Right lobe of liver (tissue), 6 donors: Measurements from ENCODE around the gene ARHGEF19. TPM values are rescaled to one million over a fixed set of nuclear protein-coding genes. Genes with fewer than 3 reads are reported as not detected.
"Not testable (repeated sequence)": the region's sequence is repeated elsewhere in the genome, so short reads cannot be mapped to it uniquely, and the experiment has no call there.

Source experiments
- ATAC-seq, 4 donors: fragments of 200-7000 bp; cut with Tn5 transposase; one replicate each; pipeline ENCODE4 v1.9.1; 2020; ENCODE audit warnings: mild to moderate bottlenecking in 4 of 4, moderate library complexity in 4 of 4
- DNase-seq, 3 donors: peaks; one replicate each; pipeline ENCODE4 v3.0.0-alpha.2; 2020
- H3K27ac ChIP-seq, 3 donors: fragments of 200-600 bp; one replicate each; pipeline ENCODE4 v1.8.0; 2022
- H3K27me3 ChIP-seq, 2 donors: fragments of 200-600 bp; one replicate each; pipeline ENCODE4 v1.8.0; 2022
- H3K36me3 ChIP-seq, 4 donors: fragments of 200-600 bp; sonication (generic) in 1 of 4; one replicate each; pipeline versions ENCODE4 v1.5.1 to v1.8.0; 2017 to 2022; ENCODE audit warnings: control low read depth in 1 of 4
- H3K4me1 ChIP-seq, 4 donors: fragments of 200-600 bp; sonication (generic) in 1 of 4; one replicate each; pipeline versions ENCODE4 v1.5.1 to v1.8.0; 2017 to 2022; ENCODE audit warnings: control low read depth in 1 of 4
- H3K4me3 ChIP-seq, 3 donors: fragments of 200-600 bp; one replicate each; pipeline ENCODE4 v1.8.0; 2022
- H3K9me3 ChIP-seq, 4 donors: fragments of 200-600 bp; sonication (generic) in 1 of 4; one replicate each; pipeline versions ENCODE4 v1.5.1 to v1.8.0; 2017 to 2022; ENCODE audit warnings: control low read depth in 1 of 4
- POLR2A ChIP-seq: fragments of 450-650 bp; IDR thresholded peaks from one replicate; pipeline ENCODE4 v1.6.1; 2017; ENCODE audit warnings: antibody characterized with exemption, mild to moderate bottlenecking
- WGBS: methylation state at CpG from one replicate; pipeline ENCODE4 v1.1.6; 2018; ENCODE audit warnings: low coverage, low lambda C conversion rate; ENCODE audit not compliant: insufficient coverage; ENCODE audit errors: missing lambda C conversion rate; 5-methylcytosine and 5-hydroxymethylcytosine counted together
- intact Hi-C, 2 donors: fragments of 100-400 bp; cut with DNase I; formaldehyde crosslinking; loops; one replicate each; pipeline versions ENCODE4 v1.11.2 to v1.14.1; 2022
- total RNA-seq, 6 experiments: library from RNA; depleted of rRNA in 2 of 6; stranded (reverse); fragments of >200 nt in 2 of 6; fragmentation: NEBNext Ultra II Directional in 3 of 6; extraction: Animal tissue kit (Norgen Biotek cat#: 25700) in 3 of 6; gene quantifications; one replicate each; pipeline versions ENCODE4 v1.1.0 to v1.2.4, GENCODE V29; 2016 to 2023
- TF ChIP-seq, protein P1 (sequence below), 4 donors: fragments of 200-600 bp in 3 of 4; fragments of 450-650 bp in 1 of 4; IDR thresholded peaks; one replicate each; pipeline versions ENCODE4 v1.5.1 to v1.8.0; 2016 to 2022; ENCODE audit warnings: antibody characterized with exemption in 4 of 4, mild to moderate bottlenecking in 2 of 4
- donor health status: DM: no; HTN: yes; CAD: no.
- donor health status: DM: no; HTN: no; CAD: no.
- donor health status: DM: no; HTN: no; CAD: no.
- donor health status: DM: no; HTN: yes; CAD: no.
- donor health status: DM: no; HTN: yes; CAD: no.

Gene ARHGEF19
- total RNA-seq, 6 experiments from 2014 or later: 0.31 to 2.8 (median 1.5) TPM

DNA sequence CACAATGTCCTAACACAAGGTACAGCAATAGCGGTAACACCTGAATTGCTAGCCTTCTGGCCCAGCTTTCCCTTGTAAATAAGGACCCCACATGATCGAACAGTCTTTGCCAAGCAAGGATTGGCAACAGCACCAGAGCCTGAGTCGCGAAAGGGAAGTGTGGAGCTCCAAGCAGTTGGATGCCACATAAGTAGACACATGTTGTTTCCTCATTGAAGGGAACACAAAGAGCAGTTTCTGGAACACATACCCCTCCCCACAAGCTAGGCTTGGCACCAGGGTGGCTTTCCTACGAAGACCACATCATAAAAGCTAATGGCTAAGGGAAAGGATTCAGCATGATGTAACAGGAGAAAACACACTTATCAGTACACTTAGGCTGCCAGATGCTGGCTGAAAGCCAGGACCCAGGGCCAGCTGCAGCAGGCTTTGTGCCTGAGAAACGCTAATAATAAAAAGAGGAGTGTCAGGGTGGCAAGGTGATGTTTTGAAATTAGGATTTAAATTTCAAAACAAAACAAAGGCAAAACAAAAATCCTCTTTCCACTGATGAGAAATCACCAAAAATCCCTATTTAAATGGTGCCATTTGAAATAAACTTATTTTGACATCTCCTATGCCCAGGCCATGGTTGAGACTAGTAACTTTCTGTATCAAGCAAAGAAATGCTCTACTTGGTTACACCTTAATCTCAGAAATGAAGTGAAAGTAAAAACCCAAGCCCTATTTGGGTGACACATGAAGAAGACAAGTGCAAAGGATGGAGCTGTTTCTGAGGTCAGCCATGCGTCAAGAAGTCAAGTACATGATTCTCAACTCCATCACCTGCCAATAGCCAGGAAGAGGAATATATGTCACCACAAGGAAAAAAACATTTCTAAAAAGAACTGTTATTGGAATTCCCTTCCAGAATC lies 36.4 kb upstream of the ARHGEF19 start:
- TF ChIP-seq POLR2A: no peak
- TF ChIP-seq, protein P1, sequence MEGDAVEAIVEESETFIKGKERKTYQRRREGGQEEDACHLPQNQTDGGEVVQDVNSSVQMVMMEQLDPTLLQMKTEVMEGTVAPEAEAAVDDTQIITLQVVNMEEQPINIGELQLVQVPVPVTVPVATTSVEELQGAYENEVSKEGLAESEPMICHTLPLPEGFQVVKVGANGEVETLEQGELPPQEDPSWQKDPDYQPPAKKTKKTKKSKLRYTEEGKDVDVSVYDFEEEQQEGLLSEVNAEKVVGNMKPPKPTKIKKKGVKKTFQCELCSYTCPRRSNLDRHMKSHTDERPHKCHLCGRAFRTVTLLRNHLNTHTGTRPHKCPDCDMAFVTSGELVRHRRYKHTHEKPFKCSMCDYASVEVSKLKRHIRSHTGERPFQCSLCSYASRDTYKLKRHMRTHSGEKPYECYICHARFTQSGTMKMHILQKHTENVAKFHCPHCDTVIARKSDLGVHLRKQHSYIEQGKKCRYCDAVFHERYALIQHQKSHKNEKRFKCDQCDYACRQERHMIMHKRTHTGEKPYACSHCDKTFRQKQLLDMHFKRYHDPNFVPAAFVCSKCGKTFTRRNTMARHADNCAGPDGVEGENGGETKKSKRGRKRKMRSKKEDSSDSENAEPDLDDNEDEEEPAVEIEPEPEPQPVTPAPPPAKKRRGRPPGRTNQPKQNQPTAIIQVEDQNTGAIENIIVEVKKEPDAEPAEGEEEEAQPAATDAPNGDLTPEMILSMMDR (IDR thresholded peaks at IDR 0.05): no peak
- peaks cover 0 to 40% (median 12%) of the 10 kb centered on the region in 4 donors for H3K4me1 ChIP-seq
- no peak overlapping the region for H3K4me3 ChIP-seq
- intact Hi-C loops: loop anchor here in 1 of 2 donors (10.0 kb wide), 1 partner anchor 174 kb away; the partner anchor contains the start of gene FAM131C
- DNase-seq (peak; percentile 87 to 91 (median 91)), ATAC-seq (peak; percentile 71 to 79 (median 74))
- H3K27ac ChIP-seq: peak overlapping the region in 2 of 3 donors; percentile 75 to 77
- no peaks in the 10 kb centered on the region for H3K27me3 ChIP-seq
- H3K9me3 ChIP-seq: no peaks in the 10 kb centered on the region
- H3K36me3 ChIP-seq: peaks cover 0 to 14% (median 3%) of the 10 kb centered on the region in 4 donors
- WGBS: 13% methylated on average over 7 of the region's 7 CpGs

- no peak for ATAC-seq
- H3K4me1 ChIP-seq: peaks cover 0 to 36% (median 10%) of the 10 kb centered on the region in 4 donors
- no peak for DNase-seq
These were observed 35.6 kb upstream of the ARHGEF19 start for GRCh38 chr1:16248007-16248436.

DNA sequence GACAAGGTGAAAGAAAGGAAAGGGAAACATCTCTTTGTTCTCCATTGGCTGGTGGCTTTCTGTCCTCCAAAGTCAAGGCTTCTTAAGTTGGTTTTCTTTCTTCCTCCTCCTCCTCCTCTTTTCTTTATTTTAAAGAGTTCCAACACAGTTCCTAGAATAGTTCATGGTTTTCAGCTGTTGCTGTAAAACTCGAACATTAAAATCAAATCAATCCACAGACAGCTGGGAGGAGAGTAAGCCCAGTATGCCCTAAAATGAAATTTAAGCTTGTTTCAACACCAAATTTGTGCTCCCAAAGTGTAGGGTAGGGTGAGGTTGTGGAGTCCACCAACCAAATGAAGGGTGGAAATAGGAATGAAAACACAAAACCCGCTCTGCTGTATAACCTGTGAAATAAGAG lies 35.0 kb upstream of the ARHGEF19 start:
- 88% methylated on average over 2 of the region's 2 CpGs for WGBS
- Histone ChIP-seq H3K36me3 (peaks cover 0 to 14% (median under 1%) of the 10 kb centered on the region in 4 donors), H3K27me3 (no peaks in the 10 kb centered on the region), H3K9me3 (no peaks in the 10 kb centered on the region), H3K27ac (peak overlapping the region in 2 of 3 donors; percentile 75 to 77), H3K4me3 (no peak overlapping the region), H3K4me1 (peaks cover 0 to 36% (median 10%) of the 10 kb centered on the region in 4 donors)
- no peak for DNase-seq
- intact Hi-C loops: loop anchor here in 1 of 2 donors (10.0 kb wide), 1 partner anchor 173 kb away; the partner anchor contains the start of gene FAM131C
- no peak for ATAC-seq
- TF ChIP-seq, protein P1 (IDR thresholded peaks at IDR 0.05): no peak
- TF ChIP-seq POLR2A: no peak

More at GRCh38 chr1:16248007-16248436, 35.6 kb upstream of the ARHGEF19 start:
- 77% methylated on average over 7 of the region's 8 CpGs for WGBS
- Histone ChIP-seq H3K27me3 (no peaks in the 10 kb centered on the region), H3K9me3 (no peaks in the 10 kb centered on the region), H3K27ac (peak overlapping the region in 2 of 3 donors; percentile 75 to 77), H3K36me3 (peaks cover 0 to 14% (median 2%) of the 10 kb centered on the region in 4 donors), H3K4me3 (no peak overlapping the region)
- intact Hi-C loops: loop anchor here in 1 of 2 donors (10.0 kb wide), 1 partner anchor 173 kb away; the partner anchor contains the start of gene FAM131C
- no peak for TF ChIP-seq POLR2A
- TF ChIP-seq, protein P1 (IDR thresholded peaks at IDR 0.05): no peak

GRCh38 chr1:16246961-16247360 lies 34.5 kb upstream of the ARHGEF19 start:
- intact Hi-C loops: loop anchor here in 1 of 2 donors (10.0 kb wide), 1 partner anchor 172 kb away; the partner anchor contains the start of gene FAM131C
- DNase-seq: no peak
- Histone ChIP-seq H3K27me3 (no peaks in the 10 kb centered on the region), H3K9me3 (no peaks in the 10 kb centered on the region), H3K4me3 (no peak overlapping the region), H3K36me3 (peaks cover 0 to 11% (median under 1%) of the 10 kb centered on the region in 4 donors), H3K4me1 (peaks cover 0 to 36% (median 10%) of the 10 kb centered on the region in 4 donors), H3K27ac (no peak overlapping the region)
- TF ChIP-seq, protein P1 (IDR thresholded peaks at IDR 0.05): no peak
- TF ChIP-seq POLR2A: no peak
- no peak for ATAC-seq
- WGBS: 88% methylated on average over 5 of the region's 5 CpGs

DNA sequence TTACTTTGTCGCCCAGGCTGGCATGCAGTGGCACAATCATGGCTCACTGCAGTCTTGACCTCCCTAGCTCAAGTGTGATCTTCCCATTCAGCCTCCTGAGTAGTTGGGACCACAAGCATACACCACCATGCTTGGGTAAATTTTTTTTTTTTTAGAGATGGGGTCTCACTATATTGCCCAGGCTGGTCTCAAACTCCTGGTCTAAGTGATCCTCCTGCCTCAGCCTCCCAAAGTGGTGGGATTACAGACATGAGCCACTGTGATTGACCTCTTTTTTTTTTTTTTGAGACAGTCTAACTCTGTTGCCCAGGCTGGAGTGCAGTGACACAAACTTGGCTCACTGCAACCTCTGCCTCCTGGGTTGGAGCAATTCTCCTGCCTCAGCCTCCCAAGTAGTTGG lies 33.8 kb upstream of the ARHGEF19 start:
- not testable (repeated sequence) for H3K27ac ChIP-seq, H3K9me3 ChIP-seq, DNase-seq, ATAC-seq, H3K36me3 ChIP-seq, H3K4me3 ChIP-seq, H3K27me3 ChIP-seq
- peaks cover 0 to 36% (median 10%) of the 10 kb centered on the region in 4 donors for H3K4me1 ChIP-seq
- WGBS: 100% methylated on average over 1 of the region's 1 CpG
- intact Hi-C loops: loop anchor here in 1 of 2 donors (10.0 kb wide), 1 partner anchor 171 kb away; the partner anchor contains the start of gene FAM131C
